NCI-H748 (cell line): Measurements from ENCODE around the gene ARHGDIA.

Experiments
- DNase-seq: peaks from one replicate; lab custom pipeline; 2025; ENCODE audit not compliant: unreplicated experiment; lab: John Stamatoyannopoulos, UW

ARHGDIA gene

GRCh38 chr17:81865733-81866439 is 5.3 kb downstream of the ARHGDIA start:
- no peak for DNase-seq

- no peak for DNase-seq
These were observed 5.8 kb downstream of the ARHGDIA start for GRCh38 chr17:81865358-81865732.

DNA sequence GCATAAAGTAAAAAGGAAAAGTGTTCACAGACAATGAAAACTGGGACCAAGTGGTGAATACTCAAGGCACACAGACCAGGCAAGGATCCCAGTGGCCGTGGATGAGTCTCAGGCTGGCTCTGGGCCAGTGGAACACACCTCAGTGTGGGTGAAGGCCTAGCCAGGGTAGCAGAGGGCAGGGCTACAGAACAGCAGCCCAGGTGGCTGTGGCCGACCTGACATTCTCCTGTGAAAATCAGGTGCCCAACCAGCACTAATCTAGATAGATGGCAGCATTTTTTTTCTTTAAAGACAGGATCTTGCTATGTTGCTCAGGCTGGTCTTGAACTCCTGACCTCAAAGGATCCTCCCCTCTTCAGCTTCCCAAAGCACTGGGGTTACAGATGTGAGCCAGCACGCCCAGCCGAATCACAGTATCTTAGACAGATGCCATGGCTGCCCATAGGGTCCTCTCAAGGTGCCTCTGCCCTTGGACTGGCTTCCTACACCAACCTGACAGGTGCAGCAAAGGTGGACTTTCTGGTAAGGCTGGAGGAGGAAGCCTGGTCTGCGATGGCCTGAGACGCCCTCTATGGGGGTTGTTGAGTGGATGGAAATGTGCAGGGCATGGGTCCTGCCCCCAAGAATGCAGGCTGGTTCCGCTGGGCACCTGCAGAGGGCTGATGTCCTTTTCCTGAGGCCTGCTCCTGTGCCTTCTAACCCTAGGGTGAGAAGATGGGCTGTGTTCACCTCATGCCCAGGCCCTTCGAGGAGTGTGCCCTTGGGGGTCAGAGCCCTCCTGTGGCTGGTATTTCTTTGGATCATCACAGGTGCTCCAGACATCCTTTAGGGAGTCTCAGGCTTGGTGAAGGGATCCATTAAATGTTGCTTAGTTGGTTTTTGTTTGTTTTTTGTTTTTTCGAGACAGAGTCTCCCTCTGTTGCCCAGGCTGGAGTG is 7.0 kb downstream of the ARHGDIA start:
- DNase-seq: no peak

DNA sequence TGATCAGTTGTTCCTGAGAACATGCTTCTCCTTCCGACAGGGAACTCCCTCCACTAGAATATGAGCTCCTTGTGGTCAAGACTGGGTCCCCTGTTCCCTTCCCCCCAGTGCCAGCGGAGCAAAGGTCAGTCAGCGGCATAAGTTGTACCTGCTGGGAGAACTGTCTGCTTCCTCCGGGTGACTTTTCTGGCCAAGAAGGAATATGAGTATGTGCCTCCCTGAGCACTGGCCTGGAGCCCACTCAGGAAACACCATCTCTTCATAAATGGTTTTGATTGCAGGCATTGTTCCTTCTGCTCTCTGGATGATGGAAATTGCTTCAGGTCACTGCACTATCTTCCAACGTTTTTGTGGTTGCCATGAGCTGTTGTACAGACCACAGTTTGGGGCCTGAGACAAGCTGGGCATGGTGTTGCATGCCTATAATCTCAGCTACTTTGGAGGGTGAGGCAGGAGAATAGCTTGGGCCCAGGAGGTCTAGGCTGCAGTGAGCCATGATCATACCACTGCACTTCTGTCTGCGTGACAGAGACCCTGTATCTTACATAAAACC is 7.9 kb downstream of the ARHGDIA start:
- DNase-seq: no peak

GRCh38 chr17:81860756-81861568 is 10.2 kb downstream of the ARHGDIA start:
- peak; percentile 100 for DNase-seq

GRCh38 chr17:81859906-81860755 is 11.0 kb downstream of the ARHGDIA start, which contains the start of gene P4HB:
P4HB (minus strand) TSS chr17:81860535; CDS start chr17:81860471, 64 bp downstream.
- DNase-seq: peak; percentile 59

DNA sequence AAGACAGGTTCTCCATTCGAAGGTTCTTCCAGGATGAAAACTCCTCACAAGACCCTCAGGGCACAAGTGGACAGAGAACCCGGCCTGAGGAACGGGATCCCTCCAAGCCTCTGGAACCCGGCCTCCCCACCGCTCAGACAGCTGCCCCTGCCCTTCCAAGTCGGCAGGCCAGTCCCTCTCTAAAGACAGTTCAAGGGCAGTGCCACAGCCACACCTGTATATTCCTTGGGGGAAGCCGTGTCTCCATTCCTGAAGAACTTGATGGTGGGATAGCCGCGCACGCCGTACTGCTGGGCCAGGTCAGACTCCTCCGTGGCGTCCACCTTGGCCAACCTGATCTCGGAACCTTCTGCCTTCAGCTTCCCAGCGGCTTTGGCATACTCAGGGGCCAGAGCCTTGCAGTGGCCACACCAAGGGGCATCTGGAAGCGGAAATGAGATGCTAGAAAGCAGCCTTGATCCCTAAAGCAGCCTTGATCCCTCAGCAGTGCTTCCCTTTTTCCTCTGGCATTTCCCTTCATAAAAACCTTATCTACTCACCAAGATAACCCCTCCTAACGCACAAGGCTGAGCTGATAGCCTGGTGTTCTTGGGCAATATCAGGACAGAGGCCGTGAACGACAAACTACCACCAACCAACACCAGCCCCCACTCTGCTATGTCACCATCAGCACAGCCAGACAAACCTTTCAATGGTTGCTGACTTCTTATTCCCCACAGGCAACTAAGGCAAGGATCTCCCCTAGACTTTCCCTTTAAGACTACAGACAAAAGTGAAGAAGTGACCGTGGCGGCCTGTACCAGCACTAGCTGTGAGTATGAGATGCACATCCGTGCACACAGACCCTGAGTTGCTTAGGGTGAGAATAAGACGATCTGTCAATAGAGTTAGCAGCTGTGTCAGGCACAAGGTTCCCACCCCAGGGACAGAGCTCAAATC is 11.9 kb downstream of the ARHGDIA start:
- DNase-seq: no peak

DNA sequence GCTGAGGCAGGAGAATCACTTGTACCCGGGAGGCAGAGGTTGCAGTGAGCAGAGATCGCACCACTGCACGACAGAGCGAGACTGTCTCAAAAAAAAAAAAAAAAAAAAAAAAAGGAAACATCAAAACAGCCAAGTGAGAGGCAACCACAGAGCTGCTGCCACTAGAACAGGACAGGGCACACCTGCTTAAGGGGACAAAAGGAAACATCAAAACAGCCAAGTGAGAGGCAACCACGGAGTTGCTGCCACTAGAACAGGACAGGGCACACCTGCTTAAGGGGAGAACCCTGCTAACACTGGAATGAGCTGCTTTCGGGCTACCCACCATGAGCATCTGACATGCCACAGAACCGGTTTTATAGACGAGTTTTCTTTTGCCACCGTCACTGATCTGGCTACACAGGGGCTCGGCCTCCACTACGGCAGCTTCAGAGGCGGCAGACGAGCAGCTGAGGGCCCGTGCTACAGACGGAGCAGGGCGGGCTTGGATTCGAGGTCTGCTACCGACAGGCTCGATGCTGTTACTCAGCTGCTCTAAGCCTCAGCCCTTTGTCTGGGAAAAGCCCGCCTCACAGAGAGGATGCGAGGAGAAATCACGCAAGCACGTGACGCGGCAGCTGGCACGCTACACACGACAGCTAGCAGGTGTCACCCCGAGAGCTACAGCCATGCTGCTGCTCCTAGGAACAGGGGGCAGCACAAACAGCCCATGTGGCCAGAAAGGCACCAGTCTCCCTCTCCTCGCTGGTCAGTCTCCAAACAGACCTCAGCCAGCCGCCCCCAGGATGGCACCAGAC is 12.8 kb downstream of the ARHGDIA start:
- no peak for DNase-seq

GRCh38 chr17:81854974-81855774 is 16.0 kb downstream of the ARHGDIA start:
- DNase-seq: no peak

- no peak for DNase-seq
These were observed 18.9 kb downstream of the ARHGDIA start for GRCh38 chr17:81852237-81852636.

- DNase-seq: no peak
These were observed 19.7 kb downstream of the ARHGDIA start for GRCh38 chr17:81851423-81851822.

GRCh38 chr17:81849457-81849856 is 21.7 kb downstream of the ARHGDIA start:
- DNase-seq: no peak

DNA sequence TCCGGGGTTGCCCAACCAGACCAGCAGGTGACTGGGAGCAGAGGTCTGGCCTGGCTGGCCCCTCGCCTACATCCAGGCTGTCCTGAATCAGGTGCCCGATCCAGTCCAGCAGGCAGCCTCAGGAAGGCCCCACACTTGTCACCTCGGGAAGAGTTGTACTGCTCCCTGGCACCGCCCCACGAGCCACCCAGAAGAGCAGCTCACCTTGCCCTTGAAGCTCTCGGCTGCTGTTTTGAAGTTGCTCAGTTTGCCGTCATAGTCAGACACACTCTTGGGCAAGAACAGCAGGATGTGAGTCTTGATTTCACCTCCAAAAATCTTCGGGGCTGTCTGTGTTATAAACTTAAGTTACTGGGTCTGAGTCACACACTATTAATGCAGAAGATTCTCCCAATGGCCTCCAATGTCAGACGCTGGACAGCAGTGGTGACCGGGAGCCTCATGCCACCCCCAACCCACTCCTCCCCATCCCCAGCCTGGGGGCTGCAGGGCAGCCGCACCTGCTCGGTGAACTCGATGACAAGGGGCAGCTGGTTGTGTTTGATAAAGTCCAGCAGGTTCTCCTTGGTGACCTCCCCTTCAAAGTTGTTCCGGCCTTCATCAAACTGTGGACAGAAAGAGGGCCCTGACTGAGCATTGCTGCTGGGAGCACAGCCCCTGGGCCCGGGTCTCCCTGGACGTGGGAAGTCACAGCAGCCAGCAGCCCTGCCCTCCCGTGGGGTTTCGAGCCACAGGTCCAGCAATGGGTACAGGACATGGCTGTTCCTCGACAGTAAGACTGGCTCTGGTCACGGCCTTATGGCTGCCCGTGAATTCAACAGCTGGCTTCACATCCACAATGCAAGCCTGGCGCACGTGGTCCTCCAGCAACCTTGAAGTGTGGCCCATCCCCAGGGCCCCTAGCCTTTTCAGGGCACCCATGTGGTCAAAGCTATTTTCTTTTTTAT is 24.1 kb downstream of the ARHGDIA start:
- DNase-seq: no peak

DNA sequence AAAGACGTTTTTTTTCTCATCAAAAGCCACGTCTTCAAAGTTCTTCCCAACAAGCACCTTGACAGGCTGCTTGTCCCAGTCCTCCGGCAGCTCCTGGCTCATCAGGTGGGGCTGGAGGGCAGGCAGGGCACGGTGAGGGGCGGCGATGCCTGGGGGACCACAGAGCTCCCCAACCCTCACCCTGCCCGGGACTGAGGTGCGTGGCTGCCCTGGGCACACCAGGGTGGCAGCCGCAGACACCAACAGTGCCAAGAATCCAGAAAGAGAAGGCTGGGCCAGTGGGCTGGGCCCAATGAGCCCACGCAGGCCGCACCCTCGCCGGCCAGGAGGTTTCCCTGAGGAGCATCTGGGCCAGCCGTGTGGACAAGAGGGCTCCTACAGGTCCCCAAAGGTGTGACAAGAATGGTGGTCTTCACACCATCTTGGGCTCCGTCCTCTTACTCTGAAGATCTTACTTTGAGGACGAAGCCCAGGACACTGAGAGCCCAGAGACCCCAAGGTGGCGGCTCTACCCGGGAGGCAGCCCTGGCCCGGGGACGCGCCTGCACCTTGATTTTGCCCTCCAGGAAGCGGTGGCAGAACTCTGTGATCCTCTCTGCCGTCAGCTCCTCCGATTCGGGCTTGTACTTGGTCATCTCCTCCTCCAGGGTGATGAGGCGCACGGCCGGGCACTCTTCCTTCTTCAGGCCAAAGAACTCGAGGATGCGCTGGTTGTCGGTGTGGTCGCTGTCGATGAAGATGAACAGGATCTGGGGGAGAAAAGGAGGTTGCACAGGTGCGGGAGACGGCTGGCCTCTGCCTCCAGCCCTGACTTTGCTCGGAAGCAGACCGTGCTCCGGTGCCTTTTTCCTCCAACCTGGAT is 25.0 kb downstream of the ARHGDIA start:
- no peak for DNase-seq

- no peak for DNase-seq
These were observed 25.8 kb downstream of the ARHGDIA start for GRCh38 chr17:81845361-81845760.
